SKM-1 (cell line): ENCODE data around the gene CDH3.

Experiments used
- DNase-seq: peaks from one replicate; lab custom pipeline; 2025; ENCODE audit not compliant: unreplicated experiment; lab: John Stamatoyannopoulos, UW

Gene CDH3

GRCh38 chr16:68646953-68647659 is 2.0 kb downstream of the CDH3 start:
- DNase-seq, result no peak

GRCh38 chr16:68651136-68651535 is 6.0 kb downstream of the CDH3 start:
- no peak for DNase-seq

- no peak for DNase-seq
Observed at GRCh38 chr16:68652659-68653058, 7.5 kb downstream of the CDH3 start.

- DNase-seq, result no peak
Observed at GRCh38 chr16:68655806-68656205, 10.7 kb downstream of the CDH3 start.

GRCh38 chr16:68656751-68657150 is 11.6 kb downstream of the CDH3 start:
- DNase-seq, result no peak

- no peak for DNase-seq
Observed at GRCh38 chr16:68658341-68658973, 13.3 kb downstream of the CDH3 start.

- DNase-seq, result no peak
Observed at GRCh38 chr16:68658974-68659360, 13.9 kb downstream of the CDH3 start.

GRCh38 chr16:68659412-68660358 is 14.6 kb downstream of the CDH3 start:
- no peak for DNase-seq

- DNase-seq, result no peak
Observed at GRCh38 chr16:68660359-68660795, 15.3 kb downstream of the CDH3 start.

GRCh38 chr16:68662035-68662434 is 16.9 kb downstream of the CDH3 start:
- DNase-seq, result no peak

- DNase-seq, result no peak
Observed at GRCh38 chr16:68664297-68664696, 19.2 kb downstream of the CDH3 start.

GRCh38 chr16:68665501-68665900 is 20.4 kb downstream of the CDH3 start:
- DNase-seq, result no peak

GRCh38 chr16:68668266-68668665 is 23.2 kb downstream of the CDH3 start:
- no peak for DNase-seq

- no peak for DNase-seq
Observed at GRCh38 chr16:68676113-68676860, 31.2 kb downstream of the CDH3 start.

- no peak for DNase-seq
Observed at GRCh38 chr16:68681038-68681437, 35.9 kb downstream of the CDH3 start.

GRCh38 chr16:68685685-68686478 is 40.8 kb downstream of the CDH3 start:
- no peak for DNase-seq

GRCh38 chr16:68686905-68687304 is 41.8 kb downstream of the CDH3 start:
- no peak for DNase-seq

GRCh38 chr16:68689921-68690320 is 44.8 kb downstream of the CDH3 start:
- DNase-seq, result no peak

GRCh38 chr16:68695575-68695974 is 50.5 kb downstream of the CDH3 start:
- DNase-seq, result no peak

GRCh38 chr16:68696514-68696913 is 51.4 kb downstream of the CDH3 start:
- no peak for DNase-seq
